GM18517 (cell line): Measurements from ENCODE around the gene STK39.

Source experiments
- ATAC-seq: cut with Tn5 transposase; IDR thresholded peaks from one replicate; pipeline ENCODE4 v1.9.1; 2021; ENCODE audit warnings: mild to moderate bottlenecking, moderate library complexity; ENCODE audit not compliant: unreplicated experiment

The STK39 gene

GRCh38 chr2:168185583-168186274, 61.7 kb downstream of the STK39 start:
- no peak for ATAC-seq

GRCh38 chr2:168184681-168185513, 62.5 kb downstream of the STK39 start:
- no peak for ATAC-seq

- no peak for ATAC-seq
These were observed 63.9 kb downstream of the STK39 start for GRCh38 chr2:168183308-168183997.

- no peak for ATAC-seq
These were observed 64.7 kb downstream of the STK39 start for GRCh38 chr2:168182550-168183249.

GRCh38 chr2:168181825-168182224, 65.6 kb downstream of the STK39 start:
- no peak for ATAC-seq

- ATAC-seq = no peak
These were observed 66.5 kb downstream of the STK39 start for GRCh38 chr2:168180914-168181313.

GRCh38 chr2:168180483-168180882, 66.9 kb downstream of the STK39 start:
- ATAC-seq = no peak

- ATAC-seq = no peak
These were observed 67.8 kb downstream of the STK39 start for GRCh38 chr2:168179592-168179991.

GRCh38 chr2:168178520-168179324, 68.7 kb downstream of the STK39 start:
- no peak for ATAC-seq

GRCh38 chr2:168176402-168176801, 71.0 kb downstream of the STK39 start:
- no peak for ATAC-seq

GRCh38 chr2:168175469-168175868, 71.9 kb downstream of the STK39 start:
- ATAC-seq = no peak

GRCh38 chr2:168174756-168175155, 72.6 kb downstream of the STK39 start:
- no peak for ATAC-seq

- ATAC-seq = no peak
These were observed 75.3 kb downstream of the STK39 start for GRCh38 chr2:168172071-168172470.

- ATAC-seq = no peak
These were observed 76.2 kb downstream of the STK39 start for GRCh38 chr2:168171059-168171762.

GRCh38 chr2:168169097-168169745, 78.2 kb downstream of the STK39 start:
- ATAC-seq = no peak

- ATAC-seq = no peak
These were observed 79.7 kb downstream of the STK39 start for GRCh38 chr2:168167511-168168263.

GRCh38 chr2:168166902-168167510, 80.4 kb downstream of the STK39 start:
- no peak for ATAC-seq
